GM18858 (cell line): ENCODE results near the gene PRR5L.
A peak's percentile ranks its signal among the peaks of the same experiment; 100 is the strongest.

Experiments
- ATAC-seq: cut with Tn5 transposase; IDR thresholded peaks from one replicate; pipeline ENCODE4 v1.9.1; 2021; ENCODE audit not compliant: unreplicated experiment

The PRR5L gene

GRCh38 chr11:36431429-36432092 is 135.5 kb downstream of the PRR5L start:
- ATAC-seq = no peak

GRCh38 chr11:36432093-36432469 is 136.0 kb downstream of the PRR5L start:
- no peak for ATAC-seq

GRCh38 chr11:36432738-36433137 is 136.7 kb downstream of the PRR5L start:
- ATAC-seq = no peak

GRCh38 chr11:36436064-36436463 is 140.0 kb downstream of the PRR5L start:
- no peak for ATAC-seq

- no peak for ATAC-seq
These were observed 140.5 kb downstream of the PRR5L start for GRCh38 chr11:36436589-36436988.

GRCh38 chr11:36437413-36437812 is 141.3 kb downstream of the PRR5L start:
- ATAC-seq = no peak

- ATAC-seq = no peak
These were observed 142.0 kb downstream of the PRR5L start for GRCh38 chr11:36438126-36438525.

- ATAC-seq = peak; percentile 98
These were observed 145.6 kb downstream of the PRR5L start for GRCh38 chr11:36441610-36442208.

GRCh38 chr11:36443661-36444060 is 147.6 kb downstream of the PRR5L start:
- no peak for ATAC-seq

GRCh38 chr11:36446135-36446534 is 150.0 kb downstream of the PRR5L start:
- no peak for ATAC-seq

- ATAC-seq = no peak
These were observed 151.4 kb downstream of the PRR5L start for GRCh38 chr11:36447514-36447913.

GRCh38 chr11:36447947-36448346 is 151.9 kb downstream of the PRR5L start:
- ATAC-seq = no peak

GRCh38 chr11:36449561-36450096 is 153.5 kb downstream of the PRR5L start:
- no peak for ATAC-seq

GRCh38 chr11:36450110-36450572 is 154.1 kb downstream of the PRR5L start:
- peak; percentile 89 for ATAC-seq

GRCh38 chr11:36451045-36451444 is 155.0 kb downstream of the PRR5L start:
- ATAC-seq = no peak

GRCh38 chr11:36451681-36452080 is 155.6 kb downstream of the PRR5L start:
- no peak for ATAC-seq

GRCh38 chr11:36452236-36452940 is 156.3 kb downstream of the PRR5L start:
- no peak for ATAC-seq

GRCh38 chr11:36452961-36453360 is 156.9 kb downstream of the PRR5L start:
- ATAC-seq = no peak

GRCh38 chr11:36453678-36454077 is 157.6 kb downstream of the PRR5L start:
- ATAC-seq = no peak

GRCh38 chr11:36454551-36454940 is 158.5 kb downstream of the PRR5L start:
- ATAC-seq = no peak

GRCh38 chr11:36454941-36455631 is 159.0 kb downstream of the PRR5L start:
- ATAC-seq = no peak
